Heart right ventricle (tissue), 16 donors: ENCODE measurements around the gene NHSL2. TPM values are rescaled to one million over a fixed set of nuclear protein-coding genes. Genes with fewer than 3 reads are reported as not detected.

Experiments
- ATAC-seq, 8 donors: fragments of 200-7000 bp; cut with Tn5 transposase; one replicate each; pipeline ENCODE4 v1.9.1; 2020; ENCODE audit warnings: mild to moderate bottlenecking in 8 of 8, moderate library complexity in 8 of 8, moderate number of reproducible peaks in 1 of 8
- DNase-seq, 2 donors: peaks; one replicate each; pipeline ENCODE4 v3.0.0-alpha.2; 2020
- H3K27ac ChIP-seq, 10 donors: fragments of 200-600 bp; sonication (generic) in 2 of 10; one replicate each; pipeline versions ENCODE4 v1.5.0 to v1.8.0; 2020 to 2022; ENCODE audit warnings: mild to moderate bottlenecking in 3 of 10
- H3K27me3 ChIP-seq, 7 donors: fragments of 200-600 bp; one replicate each; pipeline ENCODE4 v1.8.0; 2021 to 2022; ENCODE audit warnings: mild to moderate bottlenecking in 2 of 7
- H3K36me3 ChIP-seq, 9 donors: fragments of 200-600 bp; sonication (generic) in 1 of 9; one replicate each; pipeline versions ENCODE4 v1.5.0 to v1.8.0; 2020 to 2022; ENCODE audit warnings: mild to moderate bottlenecking in 2 of 9
- H3K4me1 ChIP-seq, 9 donors: fragments of 200-600 bp; sonication (generic) in 1 of 9; one replicate each; pipeline versions ENCODE4 v1.5.0 to v1.8.0; 2020 to 2022; ENCODE audit warnings: mild to moderate bottlenecking in 4 of 9
- H3K4me3 ChIP-seq, 10 donors: fragments of 200-600 bp; sonication (generic) in 2 of 10; one replicate each; pipeline versions ENCODE4 v1.5.0 to v1.8.0; 2020 to 2022; ENCODE audit warnings: mild to moderate bottlenecking in 7 of 10, moderate library complexity in 2 of 10
- H3K9me3 ChIP-seq, 11 donors: fragments of 200-600 bp in 10 of 11; sonication (generic) in 2 of 11; one replicate each; pipeline versions ENCODE4 v1.5.0 to v1.8.0; 2013 to 2022; ENCODE audit warnings: mild to moderate bottlenecking in 2 of 11, control low read depth in 1 of 11, moderate library complexity in 1 of 11
- CTCF ChIP-seq, 9 donors: fragments of 200-600 bp; sonication (generic) in 2 of 9; IDR thresholded peaks; one replicate each; pipeline versions ENCODE4 v1.5.0 to v1.8.0; 2021 to 2022; ENCODE audit warnings: antibody characterized with exemption in 9 of 9, mild to moderate bottlenecking in 5 of 9, moderate library complexity in 1 of 9
- WGBS, 2 donors: extraction: QIAGEN DNeasy Blood & Tissue Kit; methylation state at CpG; one replicate each; pipeline ENCODE4 v1.1.7; 2013; ENCODE audit warnings: inconsistent platforms in 1 of 2; 5-methylcytosine and 5-hydroxymethylcytosine counted together
- intact Hi-C, 10 donors: fragments of 100-400 bp; cut with DNase I; formaldehyde crosslinking; loops; one replicate each; pipeline versions ENCODE4 v1.11.1 to v1.14.2; 2022
- polyA plus RNA-seq, 2 donors: library from polyadenylated mRNA; stranded (reverse); fragments of 200-250 nt; gene quantifications; one replicate each; pipeline ENCODE4 v1.2.3, GENCODE V29; 2013
- total RNA-seq, 10 donors: library from RNA; stranded (reverse); fragmentation: NEBNext Ultra II Directional in 3 of 10; extraction: Animal tissue kit (Norgen Biotek cat#: 25700) in 3 of 10; gene quantifications; one replicate each; pipeline versions ENCODE4 v1.2.1 to v1.2.4, GENCODE V29; 2021 to 2023
- donor health status: Arrhythmogenic right ventricular cardiomyopathy.
- donor health status: ischemic (EF 13 %, LVEDD 7.1; RV severe dilation, severe dysfunction).
- donor health status: healthy with polysubstance abuse.
- donor health status: DM: no; HTN: yes; CAD: no.
- donor health status: DM: no; HTN: no; CAD: no.
- donor health status: ischemic (EF 25% LVEDD 6.9; RV normal size, moderate dysfunction).
- donor health status: ischemic (EF 25% LVEDD 5.7; RV mildly dilated, moderate dysfunction).
- donor health status: healthy.
- donor health status: DM: yes; HTN: yes; CAD: no.
- donor health status: Ischemic cardiomyopathy.
- donor health status: ischemic (EF 35%, LVEDD 5.7; RV mildly dilated, moderate dysfunction).
- donor health status: nonischemic (EF 11% LVEDD 7.7; RV severe dilation, severe dysfunction).
- donor health status: DM: yes; HTN: yes; CAD: no.
- donor health status: PGD.
- donor health status: ischemic (EF 29% LVEDD 5.4; RV normal size, mild dysfunction).
- donor health status: nonischemic (EF 23%, LVEDD 6.1; RV moderate dilation, normal function).

Gene NHSL2
- total and polyA plus RNA-seq, 12 donors = 0.86 to 8.4 (median 6.2) TPM

- DNase-seq (no peak), ATAC-seq (no peak)
- WGBS, 2 donors = 56 to 65% methylated on average over 8 of the region's 8 CpGs
- intact Hi-C loops = loop anchor here (2.0 to 10.0 kb wide), 9 partner anchors 42 to 210 kb away; partner anchors contain the start of gene NHSL2 (in 1 of the 10)
- Histone ChIP-seq H3K27me3 (peaks cover 0 to 33% (median 0%) of the 10 kb centered on the region in 7 donors), H3K27ac (peak overlapping the region in 9 of 10 donors; percentile 54 to 87 (median 63)), H3K4me1 (peaks cover 5 to 80% (median 58%) of the 10 kb centered on the region in 9 donors), H3K9me3 (no peaks in the 10 kb centered on the region), H3K4me3 (no peak overlapping the region), H3K36me3 (no peaks in the 10 kb centered on the region)
- no peak for TF ChIP-seq CTCF (IDR thresholded peaks at IDR 0.05)
Observed at GRCh38 chrX:72124540-72125201, 214.0 kb downstream of the NHSL2 start.

GRCh38 chrX:72125331-72126047, 214.8 kb downstream of the NHSL2 start:
- Histone ChIP-seq H3K36me3 (no peaks in the 10 kb centered on the region), H3K27ac (peak overlapping the region in 9 of 10 donors; percentile 34 to 74 (median 62)), H3K9me3 (no peaks in the 10 kb centered on the region), H3K27me3 (peaks cover 0 to 36% (median 0%) of the 10 kb centered on the region in 7 donors), H3K4me1 (peaks cover 5 to 81% (median 57%) of the 10 kb centered on the region in 9 donors), H3K4me3 (no peak overlapping the region)
- DNase-seq (no peak), ATAC-seq (no peak)
- intact Hi-C loops = loop anchor here (1.0 to 10.0 kb wide), 10 partner anchors 51 to 211 kb away; partner anchors contain the start of gene NHSL2 (in 1 of the 10)
- WGBS, 2 donors = 32 to 41% methylated on average over 6 of the region's 6 CpGs
- TF ChIP-seq CTCF (IDR thresholded peaks at IDR 0.05) = no peak

GRCh38 chrX:72126048-72126415, 215.4 kb downstream of the NHSL2 start:
- peak in 7 of 8 donors; percentile 1 to 45 (median 8) for ATAC-seq
- Histone ChIP-seq H3K9me3 (no peaks in the 10 kb centered on the region), H3K4me1 (peaks cover 5 to 81% (median 51%) of the 10 kb centered on the region in 9 donors), H3K4me3 (no peak overlapping the region), H3K27me3 (peaks cover 0 to 40% (median 0%) of the 10 kb centered on the region in 7 donors), H3K27ac (peak overlapping the region in 9 of 10 donors; percentile 34 to 74 (median 62)), H3K36me3 (no peaks in the 10 kb centered on the region)
- intact Hi-C loops = loop anchor here (1.0 to 10.0 kb wide), 9 partner anchors 51 to 211 kb away; partner anchors contain the start of gene NHSL2 (in 1 of the 10)
- 19 to 27% methylated on average over 3 of the region's 3 CpGs for WGBS, 2 donors
- TF ChIP-seq CTCF (IDR thresholded peaks at IDR 0.05) = no peak
- peak in 1 of 2 donors; percentile 21 for DNase-seq

GRCh38 chrX:72126539-72127140, 216.0 kb downstream of the NHSL2 start:
- Histone ChIP-seq H3K27me3 (peaks cover 0 to 46% (median 0%) of the 10 kb centered on the region in 7 donors), H3K27ac (peak overlapping the region in 8 of 10 donors; percentile 35 to 74 (median 65)), H3K4me1 (peaks cover 5 to 79% (median 48%) of the 10 kb centered on the region in 9 donors), H3K4me3 (no peak overlapping the region), H3K9me3 (no peaks in the 10 kb centered on the region), H3K36me3 (no peaks in the 10 kb centered on the region)
- peak; percentile 80 to 90 (median 86) for ATAC-seq
- TF ChIP-seq CTCF (IDR thresholded peaks at IDR 0.05) = peak; percentile 61 to 88 (median 81)
- DNase-seq = peak; percentile 81 to 87
- intact Hi-C loops = loop anchor here (1.0 to 10.0 kb wide), 9 partner anchors 52 to 212 kb away; partner anchors contain the start of gene NHSL2 (in 1 of the 10)
- WGBS, 2 donors = 16 to 21% methylated on average over 9 of the region's 9 CpGs
